GM19035 (cell line): Measurements from ENCODE around the gene PTGER2.

Experiments
- ATAC-seq: cut with Tn5 transposase; IDR thresholded peaks from one replicate; pipeline ENCODE4 v1.9.1; 2021; ENCODE audit not compliant: unreplicated experiment

PTGER2 gene

GRCh38 chr14:52333823-52334657, 19.9 kb downstream of the PTGER2 start:
- ATAC-seq: no peak

- ATAC-seq: no peak
Measured at GRCh38 chr14:52336241-52336640, 22.1 kb downstream of the PTGER2 start.

DNA sequence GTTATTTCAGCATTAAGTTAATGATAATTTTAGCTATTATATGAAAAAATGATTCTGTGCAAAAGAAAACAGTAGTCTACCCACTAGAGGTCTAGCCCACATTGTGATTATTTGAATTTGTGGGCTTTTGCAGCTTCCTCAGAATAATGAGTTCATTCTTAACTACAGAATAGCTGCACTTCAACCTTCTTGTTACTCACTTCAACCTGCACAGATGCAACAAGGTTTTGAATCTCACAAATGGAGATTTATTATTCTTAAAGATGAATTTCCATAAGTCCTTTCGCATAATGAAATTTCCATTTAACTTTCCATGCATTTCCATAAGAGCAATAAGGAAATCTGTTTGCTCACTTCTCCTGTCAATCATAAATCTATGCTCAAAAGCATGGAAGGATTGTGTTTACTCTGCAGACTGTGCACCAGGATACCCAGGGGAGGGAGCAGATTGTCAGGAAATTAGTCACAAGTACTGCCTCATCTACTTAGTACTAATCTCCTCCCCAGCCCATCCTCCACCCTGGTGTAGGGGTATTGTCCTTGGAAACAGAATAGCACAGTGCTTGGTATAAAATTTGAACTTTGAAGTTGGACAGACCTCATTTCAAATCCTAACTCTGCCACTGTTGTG, 24.1 kb downstream of the PTGER2 start:
- ATAC-seq: no peak

DNA sequence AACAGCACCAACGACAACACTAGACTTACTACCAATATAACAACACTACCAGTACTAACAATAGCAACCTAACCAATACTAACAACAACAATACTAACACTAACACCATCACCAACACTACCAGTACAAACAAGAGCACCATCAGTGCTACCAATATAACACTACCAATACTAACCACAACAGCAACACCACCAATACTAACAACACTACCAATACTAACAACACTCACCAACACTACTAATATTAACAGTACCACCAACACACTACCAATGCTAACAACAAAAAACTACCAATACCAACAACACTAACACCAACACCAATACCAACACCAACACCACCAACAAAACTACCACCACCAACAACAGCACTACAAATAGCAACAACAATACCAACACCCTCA, 25.1 kb downstream of the PTGER2 start:
- no peak for ATAC-seq

DNA sequence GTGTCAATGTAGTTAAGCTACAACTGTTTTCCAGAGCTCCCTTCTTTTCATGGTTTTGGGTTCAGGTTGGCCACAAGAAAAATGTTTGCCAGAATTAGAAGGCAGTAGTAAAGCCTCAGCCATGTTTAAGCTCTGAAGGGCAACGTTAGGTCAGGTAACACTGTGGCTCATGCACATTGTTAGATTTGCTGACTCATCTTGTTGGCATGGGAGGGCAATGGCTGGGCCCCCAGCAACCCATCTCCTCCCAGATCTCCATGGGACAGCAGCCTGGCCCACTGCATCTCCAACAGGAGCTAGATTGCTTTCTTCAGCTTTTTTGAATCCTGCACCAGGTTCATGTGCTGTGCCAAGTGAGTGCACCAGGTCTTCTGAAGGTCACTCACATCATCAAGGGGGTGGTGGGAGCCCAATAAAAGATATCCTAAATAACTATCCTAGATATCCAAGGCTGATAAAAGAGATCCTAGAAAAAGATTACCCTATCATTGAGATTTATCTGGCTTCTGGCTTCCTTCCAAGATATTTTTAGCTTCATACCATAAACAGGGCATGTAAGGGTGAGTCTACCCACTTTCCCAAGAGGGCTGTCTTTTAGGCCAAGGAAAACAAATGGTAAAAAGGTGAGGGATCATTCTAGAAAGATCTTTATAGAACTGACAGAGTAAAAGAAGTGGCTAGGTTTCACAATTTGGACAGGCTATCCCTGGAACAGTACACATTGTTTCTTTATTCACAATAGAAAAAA, 28.9 kb downstream of the PTGER2 start:
- no peak for ATAC-seq

DNA sequence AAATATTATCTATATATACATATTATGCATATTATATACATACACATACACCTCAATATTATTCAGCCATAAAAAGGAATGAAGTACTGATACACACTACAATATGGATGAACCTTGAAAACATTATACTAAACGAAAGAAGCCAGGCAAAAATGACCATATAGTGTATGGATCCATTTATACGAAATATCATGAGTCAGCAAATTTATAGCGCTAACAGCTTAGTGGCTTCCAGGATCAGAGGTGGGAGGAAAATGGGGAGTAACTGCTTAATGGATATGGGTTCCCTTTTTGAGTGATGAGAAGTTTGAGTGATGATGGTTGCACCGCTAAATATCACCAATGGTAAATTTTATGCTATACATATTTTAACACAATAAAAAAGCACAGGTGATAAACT, 32.7 kb downstream of the PTGER2 start:
- no peak for ATAC-seq

DNA sequence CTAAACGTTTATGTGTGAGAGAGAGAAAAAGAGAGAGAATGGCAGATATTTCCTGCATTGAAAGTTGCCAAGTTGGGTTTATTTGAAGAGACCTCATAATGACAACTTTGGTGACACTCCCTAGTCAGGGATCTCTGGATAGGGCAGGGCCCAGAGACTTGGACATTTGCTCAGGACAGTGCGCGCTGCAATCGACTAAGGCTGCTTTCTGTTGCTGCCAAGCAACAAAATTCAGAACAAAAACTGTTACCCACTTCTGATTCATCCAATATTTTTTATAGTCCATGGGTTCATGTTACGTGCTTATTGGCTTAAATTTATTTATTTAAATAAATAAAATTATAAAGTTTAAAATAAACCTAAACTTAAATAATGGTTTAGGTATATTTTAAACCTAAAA, 34.2 kb downstream of the PTGER2 start:
- ATAC-seq: no peak

GRCh38 chr14:52348776-52349175, 34.7 kb downstream of the PTGER2 start:
- ATAC-seq: no peak

- no peak for ATAC-seq
Measured at GRCh38 chr14:52349731-52350130, 35.6 kb downstream of the PTGER2 start.

DNA sequence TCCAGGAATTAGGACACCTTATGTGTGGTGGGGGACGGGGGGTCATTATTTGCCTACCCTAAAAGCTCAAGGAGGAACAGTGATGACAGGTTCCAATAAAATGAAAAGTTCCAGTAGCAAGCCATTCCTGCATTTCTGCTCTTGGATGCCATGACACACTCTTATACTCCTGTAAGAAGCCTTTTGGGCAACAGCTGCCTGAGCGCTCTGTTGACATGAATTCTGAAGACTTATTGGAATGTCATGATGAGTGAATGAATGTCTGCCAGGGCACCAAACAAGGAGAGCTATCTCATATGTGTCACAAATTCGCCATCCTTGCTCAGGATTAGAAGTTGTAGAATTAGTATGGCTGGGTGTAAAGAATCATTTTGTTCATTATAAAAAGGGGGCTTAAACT, 36.3 kb downstream of the PTGER2 start:
- no peak for ATAC-seq

DNA sequence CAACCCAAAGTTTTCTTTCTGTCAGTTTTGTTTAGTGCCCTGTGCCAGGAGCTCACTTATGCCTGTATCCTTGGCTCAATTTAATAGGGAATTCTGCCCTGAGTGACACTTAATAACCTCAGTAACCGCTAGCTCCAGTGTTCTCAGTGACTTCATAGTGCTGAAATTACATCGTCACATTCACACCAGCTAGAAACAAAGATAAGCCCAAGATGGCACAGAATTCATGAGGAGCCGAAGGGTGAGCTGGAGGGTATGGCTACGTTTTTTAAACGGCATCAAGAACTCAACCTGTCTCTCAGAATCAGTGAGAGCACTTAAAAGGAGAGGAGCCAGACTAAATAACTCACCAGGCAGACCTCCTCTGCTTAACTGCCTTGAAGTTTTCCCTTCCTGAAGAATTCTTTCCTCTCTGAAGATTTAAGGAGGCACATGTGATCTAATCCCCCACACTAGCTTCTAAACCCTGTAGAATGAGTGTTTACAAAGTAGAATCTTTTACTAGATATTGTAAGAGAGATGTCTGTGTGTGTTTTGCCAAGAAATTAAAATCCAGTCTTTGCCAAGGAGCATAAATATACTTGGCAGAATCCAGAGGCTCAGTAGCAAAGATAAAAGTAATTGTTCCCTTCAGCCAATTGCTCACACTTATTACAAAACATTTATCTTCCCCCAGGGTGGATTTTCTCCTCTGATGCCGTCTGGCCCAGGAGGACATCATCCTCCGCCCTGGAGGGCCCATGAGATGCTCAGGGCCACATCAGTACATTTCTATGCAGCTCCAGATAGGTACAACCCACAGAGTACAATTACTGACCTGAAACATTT, 37.3 kb downstream of the PTGER2 start:
- peak; percentile 27 for ATAC-seq

DNA sequence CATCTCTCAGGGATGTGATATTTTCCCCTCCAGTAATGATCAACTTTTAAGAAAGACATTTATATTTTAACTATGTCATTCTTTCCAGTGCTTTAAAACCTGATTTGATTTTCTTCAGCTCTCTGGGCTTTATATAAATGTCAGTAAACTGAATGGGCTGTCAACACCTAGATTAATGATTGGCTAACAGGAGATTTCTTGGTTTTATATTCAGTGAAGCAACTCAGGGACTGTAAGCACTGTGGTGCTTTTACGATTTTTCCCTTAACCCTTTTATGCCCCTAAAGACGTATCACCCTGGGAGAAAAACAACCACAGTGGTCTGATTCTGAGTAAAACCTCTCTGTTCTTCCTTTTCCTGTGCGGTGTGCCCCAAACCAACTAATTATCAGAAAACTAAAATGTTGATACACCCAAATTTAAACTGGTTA, 38.0 kb downstream of the PTGER2 start:
- ATAC-seq: peak; percentile 83

DNA sequence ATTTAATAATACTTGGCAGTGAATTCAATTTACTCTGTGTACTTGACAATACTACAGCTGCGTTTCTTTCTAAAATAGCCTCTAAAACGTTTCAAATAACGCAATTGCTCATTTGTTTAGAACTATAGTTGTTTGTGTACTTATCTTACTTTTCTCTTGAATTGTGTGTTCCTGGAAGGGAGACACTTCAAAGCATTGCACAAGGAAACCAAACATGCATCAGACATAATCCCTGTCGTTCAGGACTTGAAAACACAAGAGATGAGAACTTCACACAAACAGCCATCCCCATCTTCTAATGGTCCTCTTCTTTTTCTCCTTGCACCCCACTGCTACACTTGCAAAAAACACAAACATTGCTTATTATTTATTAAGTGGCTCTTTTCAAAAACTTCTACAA, 38.5 kb downstream of the PTGER2 start:
- ATAC-seq: no peak

- no peak for ATAC-seq
Measured at GRCh38 chr14:52354242-52354641, 40.1 kb downstream of the PTGER2 start.

DNA sequence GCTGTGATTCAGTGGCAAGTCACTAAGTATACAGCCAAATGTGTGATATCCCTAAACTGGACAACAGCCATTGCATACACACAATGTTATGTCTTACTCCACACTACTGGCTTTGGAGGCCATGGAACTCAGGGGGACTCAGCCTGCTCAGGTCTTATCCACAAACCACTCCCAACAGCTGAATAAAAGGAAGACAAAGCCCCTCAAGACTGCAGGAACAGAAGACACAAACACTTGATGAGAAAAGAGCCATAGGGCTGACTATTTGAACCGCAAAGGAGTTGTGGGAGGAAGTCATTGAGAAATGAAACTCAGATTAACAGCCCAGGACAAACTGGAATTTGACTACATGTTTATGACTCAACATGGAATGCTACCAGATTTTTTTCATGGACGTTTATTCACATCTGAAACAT, 40.9 kb downstream of the PTGER2 start:
- no peak for ATAC-seq

GRCh38 chr14:52355526-52355925, 41.4 kb downstream of the PTGER2 start:
- ATAC-seq: no peak

- no peak for ATAC-seq
Measured at GRCh38 chr14:52356025-52356424, 41.9 kb downstream of the PTGER2 start.

- ATAC-seq: no peak
Measured at GRCh38 chr14:52360831-52361230, 46.7 kb downstream of the PTGER2 start.

- no peak for ATAC-seq
Measured at GRCh38 chr14:52363041-52363704, 49.1 kb downstream of the PTGER2 start.

DNA sequence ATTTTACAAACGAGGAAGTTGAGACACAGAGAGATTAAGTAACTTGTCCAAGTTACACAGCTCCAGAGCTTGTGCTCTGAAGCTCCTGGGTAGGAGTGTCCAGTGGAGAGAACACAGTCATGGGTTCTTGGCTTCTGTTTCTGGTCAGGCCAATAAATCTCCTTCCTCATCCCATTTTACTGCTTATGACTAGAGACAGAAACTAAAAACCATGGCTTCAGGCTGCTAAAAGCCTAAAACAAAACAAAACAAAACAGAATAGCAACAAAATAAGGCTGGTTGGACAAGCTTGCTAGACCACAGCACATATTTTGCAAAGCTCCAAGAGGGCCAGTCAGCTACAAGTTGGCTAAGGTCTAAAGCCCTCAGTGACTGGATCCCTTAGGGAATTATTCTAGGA, 49.8 kb downstream of the PTGER2 start:
- ATAC-seq: no peak
